GM12891 (cell line): ENCODE results near the gene PIK3R2.

Experiments used
- POLR2A ChIP-seq: IDR thresholded peaks from 2 replicates; pipeline ENCODE4 v1.6.1; 2011; ENCODE audit warnings: low read depth, low read length, control low read depth
- POLR2AphosphoS5 ChIP-seq: IDR thresholded peaks from 2 replicates; pipeline ENCODE4 v1.6.1; 2011; ENCODE audit warnings: low read depth, low read length, control low read depth
- POU2F2 ChIP-seq: IDR thresholded peaks from 2 replicates; pipeline ENCODE4 v1.6.1; 2011; ENCODE audit warnings: low read depth, mild to moderate bottlenecking, control low read depth, low read length, moderate library complexity
- TAF1 ChIP-seq: IDR thresholded peaks from 2 replicates; pipeline ENCODE4 v1.6.1; 2011; ENCODE audit warnings: low read depth, low read length, control low read depth

GRCh38 chr19:18117692-18118378 lies 35.1 kb upstream of the PIK3R2 start:
- no peak for TF ChIP-seq POLR2A
- no peak for TF ChIP-seq TAF1
- no peak for TF ChIP-seq POLR2AphosphoS5
- TF ChIP-seq POU2F2: no peak
